ENCODE measurements around the gene EXOC6. TPM values are rescaled to one million over a fixed set of nuclear protein-coding genes. Genes with fewer than 3 reads are reported as not detected.
"Not testable (repeated sequence)": the region's sequence is repeated elsewhere in the genome, so short reads cannot be mapped to it uniquely, and the experiment has no call there.

The EXOC6 gene
- polyA plus RNA-seq, 1 donor: 35.2 TPM

GRCh38 chr10:92890471-92890870 is 42.2 kb downstream of the EXOC6 start:
- DNase-seq: no peak

GRCh38 chr10:92891885-92892690 is 43.8 kb downstream of the EXOC6 start:
- no peak for DNase-seq

DNA sequence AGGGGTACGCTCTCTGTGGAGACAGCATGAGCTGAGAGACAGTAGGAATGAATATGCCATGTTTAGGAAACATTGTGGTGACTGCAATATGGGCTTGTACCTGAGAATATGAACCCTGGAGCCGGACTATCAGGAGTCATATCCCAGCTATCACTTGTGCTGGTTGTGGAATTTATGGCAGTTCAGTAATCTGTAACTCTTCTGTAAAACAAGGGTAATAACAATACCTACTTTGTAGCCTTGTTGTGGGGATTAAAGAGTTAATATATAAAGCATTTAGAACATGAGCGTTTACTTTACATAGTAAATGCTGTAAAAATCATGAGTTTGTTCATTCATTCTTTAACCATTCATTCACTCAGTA is 44.4 kb downstream of the EXOC6 start:
- DNase-seq: no peak

GRCh38 chr10:92894081-92894655 is 45.8 kb downstream of the EXOC6 start:
- DNase-seq: no peak

DNA sequence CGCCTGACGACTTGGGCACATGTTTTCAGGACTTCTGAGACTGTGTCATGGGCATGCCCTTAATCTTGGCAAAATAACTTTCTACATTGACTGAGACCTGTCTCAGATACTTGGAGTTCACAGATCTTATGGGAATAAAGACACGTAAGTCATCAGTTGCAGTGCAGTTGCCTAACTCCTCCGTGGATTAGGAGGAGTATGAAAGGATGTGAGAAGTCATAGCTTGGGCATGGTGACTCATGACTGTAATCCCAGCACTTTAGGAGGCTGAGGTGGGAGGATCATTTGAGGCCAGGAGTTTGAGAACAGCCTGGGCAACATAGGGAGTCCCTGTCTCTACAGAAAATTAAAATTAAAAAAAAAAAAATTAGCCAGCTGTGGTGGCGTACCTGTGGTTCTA is 49.6 kb downstream of the EXOC6 start:
- DNase-seq: no peak

- no peak for DNase-seq
Measured at GRCh38 chr10:92901819-92902251, 53.5 kb downstream of the EXOC6 start.

- no peak for DNase-seq
Measured at GRCh38 chr10:92903633-92904032, 55.3 kb downstream of the EXOC6 start.

- DNase-seq: no peak
Measured at GRCh38 chr10:92907280-92907679, 59.0 kb downstream of the EXOC6 start.

GRCh38 chr10:92912631-92913030 is 64.3 kb downstream of the EXOC6 start:
- DNase-seq: not testable (repeated sequence)

DNA sequence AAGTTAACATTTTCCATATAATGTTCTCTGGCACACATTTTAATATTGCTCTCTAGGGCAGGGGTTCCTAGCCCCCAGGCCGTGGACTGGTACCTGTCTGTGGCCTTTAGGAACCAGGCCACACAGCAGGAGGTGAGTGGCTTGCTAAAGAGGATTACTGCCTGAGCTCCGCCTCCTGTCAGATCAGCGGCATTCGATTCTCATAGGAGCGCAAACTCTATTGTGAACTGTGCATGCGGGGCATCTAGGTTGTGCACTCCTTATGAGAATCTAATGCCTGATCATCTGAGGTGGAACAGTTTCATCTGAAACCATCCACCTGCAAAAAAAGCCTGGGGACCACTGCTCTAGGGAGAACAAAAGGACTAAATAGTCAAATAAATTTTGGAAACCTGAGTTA is 65.7 kb downstream of the EXOC6 start:
- DNase-seq: no peak

DNA sequence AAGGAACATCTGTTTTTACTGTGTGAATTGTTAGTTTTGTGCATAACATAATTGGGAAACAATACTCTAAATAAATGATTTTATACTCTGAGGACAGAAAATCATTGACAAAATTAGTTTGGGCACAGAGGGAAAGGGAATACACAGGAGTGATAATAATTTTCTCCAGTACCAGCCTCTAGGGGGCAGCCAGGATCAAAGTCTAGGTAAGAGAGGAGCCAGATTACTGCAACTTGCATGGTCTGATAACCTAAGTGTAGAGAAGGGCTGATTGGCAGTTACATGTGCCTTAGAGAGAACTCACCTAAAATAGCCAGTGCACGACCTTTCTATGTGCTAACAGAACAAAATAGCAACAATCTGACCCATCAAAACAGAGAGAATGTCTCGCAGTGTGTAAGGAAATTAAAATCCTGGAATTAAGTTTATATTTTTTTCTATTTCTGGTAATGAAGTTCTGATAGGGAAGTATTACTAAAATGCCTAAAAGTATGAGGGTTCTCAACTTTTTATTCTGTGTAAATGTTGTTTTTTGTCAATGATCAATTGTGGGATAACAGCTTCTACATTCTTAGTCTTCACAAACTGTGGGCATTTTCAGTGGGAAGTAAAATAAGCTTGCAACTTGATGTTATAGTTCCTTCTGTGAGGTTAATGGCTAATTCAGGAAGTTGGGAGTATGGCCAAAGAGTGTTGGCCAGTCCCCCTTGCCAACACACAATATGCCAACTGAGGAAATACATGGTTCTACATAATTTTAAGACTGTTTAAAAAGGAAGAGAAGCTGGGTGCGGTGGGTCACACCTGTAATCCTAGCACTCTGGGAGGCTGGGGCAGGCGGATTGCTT is 66.4 kb downstream of the EXOC6 start:
- peak; percentile 19 for DNase-seq

DNA sequence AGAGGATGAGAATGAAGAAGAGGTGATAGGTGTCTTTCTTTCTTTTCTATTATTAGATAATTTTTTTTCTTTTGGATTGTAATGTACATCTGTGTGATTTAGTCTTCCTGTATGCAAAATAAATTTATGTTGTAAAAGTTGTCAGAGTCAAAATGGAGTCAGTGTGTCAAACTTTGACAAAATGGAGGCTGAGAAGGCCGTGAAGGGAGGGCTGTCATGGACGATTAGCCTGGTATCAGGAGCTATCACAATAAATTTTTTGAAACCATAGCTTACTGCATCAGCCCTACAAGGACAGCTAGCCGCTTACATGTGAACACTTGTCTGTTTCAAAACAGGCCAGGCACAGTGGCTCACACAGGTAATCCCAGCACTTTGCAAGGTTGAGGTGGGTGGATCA is 67.6 kb downstream of the EXOC6 start:
- DNase-seq: no peak

GRCh38 chr10:92916433-92916832 is 68.1 kb downstream of the EXOC6 start:
- DNase-seq: no peak

- DNase-seq: no peak
Measured at GRCh38 chr10:92918603-92919002, 70.3 kb downstream of the EXOC6 start.

- DNase-seq: no peak
Measured at GRCh38 chr10:92920866-92921265, 72.5 kb downstream of the EXOC6 start.

DNA sequence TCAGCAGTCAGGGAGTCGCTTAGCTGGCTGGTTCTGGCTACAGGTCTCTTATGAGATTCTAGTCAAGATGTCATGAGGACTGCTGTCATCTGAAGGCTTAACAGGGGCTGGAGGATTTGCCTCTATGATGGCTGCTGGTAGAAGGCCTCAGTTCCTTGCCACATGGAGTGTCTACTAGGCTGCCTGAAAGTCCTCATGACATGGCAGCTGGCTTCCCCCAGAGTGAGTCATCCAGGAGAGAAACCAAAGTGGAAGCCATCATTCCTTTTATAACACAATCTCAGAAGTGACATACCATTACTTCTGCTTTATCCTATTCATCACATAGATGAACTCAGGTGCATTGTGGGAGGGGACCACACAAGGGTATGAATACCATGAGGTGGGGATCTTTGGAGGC is 75.1 kb downstream of the EXOC6 start:
- no peak for DNase-seq

- DNase-seq: no peak
Measured at GRCh38 chr10:92929896-92930295, 81.6 kb downstream of the EXOC6 start.

DNA sequence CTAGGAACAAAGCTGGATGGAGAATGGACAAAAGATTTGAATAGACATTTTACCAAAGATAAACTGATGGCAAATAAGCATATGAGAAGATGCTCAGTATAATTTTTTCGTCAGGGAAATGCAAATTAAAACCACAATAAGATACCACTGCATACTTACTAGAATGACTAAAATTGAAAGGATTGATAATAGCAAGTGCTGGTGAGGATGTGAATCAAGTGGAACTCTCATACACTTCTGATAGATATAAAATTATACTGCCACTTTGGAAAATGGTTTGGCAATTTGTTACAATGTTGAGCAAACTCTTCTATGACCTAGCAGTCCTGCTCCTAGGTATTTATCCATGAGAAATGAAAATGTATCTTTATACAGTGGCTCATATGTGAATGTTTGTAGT is 83.3 kb downstream of the EXOC6 start:
- no peak for DNase-seq

- no peak for DNase-seq
Measured at GRCh38 chr10:92937876-92938275, 89.6 kb downstream of the EXOC6 start.

DNA sequence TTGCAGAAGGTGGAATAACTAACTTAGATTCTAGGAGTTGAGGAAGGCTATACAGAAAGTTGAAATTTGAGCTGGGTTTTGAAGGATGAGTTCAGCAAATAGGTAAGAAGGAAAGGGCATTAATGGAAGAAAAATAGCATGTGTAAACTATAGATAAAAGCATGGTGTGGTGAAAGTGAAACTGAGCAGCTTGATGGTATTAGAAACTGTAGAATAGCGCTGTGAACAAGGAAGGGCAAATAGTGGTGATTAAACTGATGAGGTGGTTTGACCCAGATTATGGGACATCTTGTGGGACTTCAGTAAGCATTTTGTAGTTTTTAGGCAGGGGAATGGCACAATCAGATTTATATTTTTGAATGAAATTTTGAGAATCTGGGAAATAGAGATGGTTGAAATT is 90.5 kb downstream of the EXOC6 start:
- DNase-seq: no peak

DNA sequence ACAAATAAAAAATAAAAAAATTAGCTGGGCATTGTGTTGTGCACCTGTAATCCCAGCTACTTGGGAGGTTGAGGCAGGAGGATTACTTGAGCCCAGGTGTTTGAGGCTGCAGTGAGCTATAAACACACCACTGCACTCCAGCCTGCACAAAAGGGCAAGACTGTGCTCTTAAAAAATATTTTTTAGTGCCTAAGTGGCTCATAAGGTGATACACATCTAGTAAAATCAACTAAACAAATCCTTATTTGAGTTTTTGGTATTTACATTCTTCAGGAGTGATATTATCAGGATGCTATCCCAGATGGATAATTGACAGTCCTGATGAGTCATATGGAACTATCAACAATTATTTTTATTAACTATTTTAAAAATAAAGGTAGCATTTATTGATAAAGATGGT is 93.9 kb downstream of the EXOC6 start:
- no peak for DNase-seq

DNA sequence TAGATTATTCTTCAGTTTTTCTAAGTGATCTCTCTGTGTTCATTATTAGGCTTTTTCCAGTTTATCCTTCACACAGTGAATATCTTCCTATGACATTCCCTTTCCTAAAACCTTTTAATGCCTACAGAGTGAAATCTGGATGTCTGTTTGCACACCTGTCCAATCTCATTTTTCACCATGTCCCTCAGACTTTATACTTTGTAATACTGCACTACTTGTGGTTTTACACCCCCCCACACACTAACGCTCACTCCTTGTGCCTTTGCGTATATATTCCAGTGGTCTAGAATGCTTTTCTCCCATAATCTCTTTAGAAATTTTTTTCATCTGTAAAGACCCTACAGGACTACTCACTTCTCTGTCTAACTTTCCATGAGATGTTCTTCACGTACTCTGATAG is 98.2 kb downstream of the EXOC6 start:
- DNase-seq: no peak

DNA sequence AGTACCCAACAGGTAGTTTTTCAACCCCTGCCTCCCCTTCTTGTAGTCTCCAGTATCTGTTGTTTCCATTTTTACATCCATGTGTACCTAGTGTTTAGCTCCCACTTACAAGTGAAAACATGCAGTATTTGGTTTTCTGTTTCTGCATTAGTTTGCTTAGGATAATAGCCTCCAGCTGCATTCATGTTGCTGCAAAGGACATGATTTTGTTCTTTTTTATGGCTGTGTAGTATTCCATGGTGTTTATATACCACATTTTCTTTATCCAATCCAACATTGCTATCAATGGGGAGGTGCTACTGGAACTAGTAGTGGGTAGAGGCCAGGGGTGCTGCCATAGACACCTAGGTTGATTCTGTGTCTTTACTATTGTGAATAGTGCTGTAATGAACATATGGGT is 104.3 kb downstream of the EXOC6 start:
- DNase-seq: not testable (repeated sequence)

Data from hindlimb muscle (tissue), 1 donor.